ENCODE data around the gene NDUFA13.
A peak's percentile ranks its signal among the peaks of the same experiment; 100 is the strongest.

The NDUFA13 gene

DNA sequence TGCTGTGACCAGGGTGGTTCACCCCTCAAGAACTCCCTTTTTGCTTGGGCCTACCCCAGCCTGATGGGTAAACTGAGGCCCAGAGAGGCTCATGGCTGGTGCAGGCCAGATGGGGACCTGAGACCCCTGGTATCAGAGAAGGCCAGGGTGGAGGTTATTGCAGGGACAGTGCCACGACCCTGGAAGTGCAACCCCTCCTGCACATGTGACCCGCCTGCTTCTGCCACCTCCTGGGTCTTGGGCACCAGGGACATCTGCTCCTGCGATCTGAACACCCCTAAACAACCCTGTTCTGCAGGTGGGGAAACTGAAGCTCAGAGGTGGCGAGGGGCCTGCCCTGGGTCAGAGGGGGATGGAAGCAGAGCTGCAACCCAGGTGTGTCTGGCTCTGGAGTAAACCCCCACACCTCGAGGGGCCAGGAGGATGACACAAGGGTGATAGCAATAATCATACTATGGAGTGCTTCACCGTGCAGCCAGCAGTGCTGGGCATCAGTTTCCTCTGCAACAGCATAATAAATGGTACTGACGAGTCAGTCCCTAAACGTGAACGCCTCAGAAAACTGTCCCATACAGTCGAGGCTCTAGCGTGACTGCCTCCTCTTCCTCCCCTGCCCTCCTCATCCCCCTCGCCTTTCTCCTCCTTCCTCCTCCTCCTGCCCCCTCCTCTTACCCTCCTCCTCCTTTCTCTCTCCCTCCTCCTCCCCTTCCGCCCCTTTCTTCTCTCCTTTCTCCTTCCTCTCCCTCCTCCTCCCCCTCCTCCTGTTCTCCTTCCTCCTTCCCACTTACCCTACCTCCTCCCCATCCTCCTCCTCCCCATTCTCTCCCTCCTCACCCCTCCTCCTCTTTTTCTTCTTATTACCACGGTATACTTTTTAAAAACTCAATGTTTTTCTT, 17.0 kb downstream of the NDUFA13 start:
- no peak for DNase-seq (ENCODE audit: low read depth in 2 of 2)

DNA sequence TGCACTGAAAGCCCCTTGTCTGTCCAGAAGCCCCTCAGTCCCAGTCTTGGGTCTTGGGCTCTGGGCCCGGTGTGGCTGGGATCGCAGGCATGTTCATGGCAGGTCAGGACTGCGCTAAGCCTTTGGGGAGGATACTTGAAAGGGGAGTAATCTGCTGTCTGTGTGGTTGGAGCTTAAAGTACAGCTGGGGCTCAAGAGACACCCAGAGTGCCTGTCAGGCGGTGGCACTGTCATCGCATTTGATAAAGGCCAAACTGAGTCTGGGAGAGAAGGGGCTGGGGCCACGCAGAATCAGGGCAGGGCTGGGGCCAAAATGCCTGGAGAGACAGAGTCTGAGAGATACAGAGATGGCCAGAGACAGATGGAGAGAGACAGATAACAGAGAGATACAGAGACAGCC, 17.8 kb downstream of the NDUFA13 start:
- no peak for DNase-seq (ENCODE audit: low read depth in 2 of 2)

DNA sequence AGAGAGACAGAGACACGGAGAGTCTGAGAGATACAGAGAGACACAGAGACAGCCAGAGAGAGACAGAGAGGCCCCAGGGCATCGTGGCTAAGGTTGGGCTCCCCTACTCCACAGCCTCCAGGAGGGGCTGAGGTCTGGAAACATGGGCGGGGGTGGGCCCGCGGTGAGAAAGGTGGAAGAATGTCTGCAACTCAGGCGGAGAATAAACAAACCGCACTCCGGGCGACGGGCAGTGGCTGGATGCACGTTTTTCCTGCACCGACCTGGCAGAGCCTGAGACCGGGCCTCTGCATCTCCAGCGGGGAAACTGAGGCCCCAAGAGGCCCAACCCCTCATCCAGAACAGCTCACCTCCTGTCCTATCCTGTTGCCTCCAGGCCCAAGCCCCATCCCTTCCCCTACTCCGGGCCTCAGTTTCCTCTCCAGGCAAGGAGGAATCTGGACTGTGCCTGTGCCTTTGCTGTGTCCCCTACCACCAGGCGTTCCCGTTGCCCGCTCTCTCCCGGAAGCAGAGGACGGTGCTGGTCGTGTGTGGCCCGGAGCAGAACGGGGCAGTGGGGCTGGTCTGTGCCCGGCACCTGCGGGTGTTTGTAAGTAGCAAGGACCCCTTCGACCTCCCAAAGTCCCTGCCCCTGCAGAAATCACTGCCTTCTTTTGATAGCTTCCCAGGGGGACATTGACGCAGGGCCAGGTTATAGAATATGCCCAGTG, 18.7 kb downstream of the NDUFA13 start:
- no peak for DNase-seq (ENCODE audit: low read depth in 2 of 2)

- DNase-seq (ENCODE audit: low read depth in 2 of 2), result no peak
These were observed 19.5 kb downstream of the NDUFA13 start for GRCh38 chr19:19535311-19536191.

- DNase-seq (ENCODE audit: low read depth in 2 of 2), result no peak
These were observed 21.3 kb downstream of the NDUFA13 start for GRCh38 chr19:19537075-19538048.

DNA sequence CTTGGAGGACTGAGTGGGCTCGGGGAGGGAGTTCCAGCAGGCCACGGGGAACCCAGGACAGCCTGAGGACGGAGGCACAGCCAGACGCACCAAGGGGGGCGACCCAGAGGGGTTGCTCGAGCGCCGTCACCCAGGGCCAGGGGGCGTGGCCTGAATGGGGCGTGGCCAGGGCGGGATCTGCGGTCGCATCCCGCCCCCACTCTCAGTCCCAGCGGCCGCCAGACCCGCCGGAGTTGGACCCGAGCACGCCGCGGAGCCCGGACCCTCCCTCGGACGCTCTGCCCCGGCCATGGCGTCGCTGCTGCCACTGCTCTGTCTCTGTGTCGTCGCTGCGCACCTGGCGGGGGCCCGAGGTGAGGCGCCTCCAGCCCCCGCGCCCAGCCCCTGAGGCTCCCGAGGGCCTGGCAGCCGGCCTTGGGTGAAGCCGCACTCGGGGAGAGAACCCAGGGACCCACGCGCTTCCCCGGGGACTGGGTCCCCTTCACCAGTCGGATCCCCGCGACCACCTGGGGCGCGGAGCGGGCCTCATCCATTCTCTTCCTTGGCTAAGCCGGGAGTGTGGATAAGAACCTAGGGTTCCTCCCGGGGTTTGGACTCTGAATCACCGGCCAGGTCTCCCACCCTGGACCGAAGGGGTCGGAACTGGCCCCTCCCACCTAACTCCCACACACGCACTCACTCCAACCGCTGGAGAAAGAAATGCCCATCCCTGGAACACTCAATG, 22.2 kb downstream of the NDUFA13 start, which contains the start of gene CILP2:
TSS of gene CILP2 (plus strand) at position 205 of the 724 bp plus-strand sequence. CDS start at position 290, 85 bp downstream.
- peak in 1 of 2 donors; percentile 24 for DNase-seq (ENCODE audit: low read depth in 2 of 2)

GRCh38 chr19:19538785-19539166, 22.8 kb downstream of the NDUFA13 start:
- DNase-seq (ENCODE audit: low read depth in 2 of 2), result no peak

- no peak for DNase-seq (ENCODE audit: low read depth in 2 of 2)
These were observed 23.7 kb downstream of the NDUFA13 start for GRCh38 chr19:19539698-19540063.

DNA sequence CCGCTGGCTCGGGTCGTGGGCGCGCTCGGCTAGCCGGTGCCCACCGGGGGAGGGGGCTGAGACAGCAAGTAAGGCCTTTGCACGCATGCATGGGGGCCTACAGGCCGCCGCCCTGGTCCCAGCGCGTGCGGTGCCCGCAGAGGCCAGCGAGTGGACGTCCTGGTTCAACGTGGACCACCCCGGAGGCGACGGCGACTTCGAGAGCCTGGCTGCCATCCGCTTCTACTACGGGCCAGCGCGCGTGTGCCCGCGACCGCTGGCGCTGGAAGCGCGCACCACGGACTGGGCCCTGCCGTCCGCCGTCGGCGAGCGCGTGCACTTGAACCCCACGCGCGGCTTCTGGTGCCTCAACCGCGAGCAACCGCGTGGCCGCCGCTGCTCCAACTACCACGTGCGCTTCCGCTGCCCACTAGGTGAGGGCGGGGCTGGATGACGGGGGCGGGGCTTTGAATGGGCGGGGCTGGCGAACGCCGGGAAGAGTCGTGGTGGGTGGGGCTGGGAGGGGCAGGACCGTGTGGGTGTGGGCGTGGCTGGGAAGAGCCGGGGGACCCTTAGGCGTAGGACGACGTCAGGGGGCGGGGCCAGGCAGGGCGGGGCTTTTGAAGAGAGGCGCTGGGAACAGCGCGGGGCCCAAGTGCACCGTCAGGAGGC, 24.2 kb downstream of the NDUFA13 start:
- DNase-seq (ENCODE audit: low read depth in 2 of 2), result peak; percentile 67 to 83

DNA sequence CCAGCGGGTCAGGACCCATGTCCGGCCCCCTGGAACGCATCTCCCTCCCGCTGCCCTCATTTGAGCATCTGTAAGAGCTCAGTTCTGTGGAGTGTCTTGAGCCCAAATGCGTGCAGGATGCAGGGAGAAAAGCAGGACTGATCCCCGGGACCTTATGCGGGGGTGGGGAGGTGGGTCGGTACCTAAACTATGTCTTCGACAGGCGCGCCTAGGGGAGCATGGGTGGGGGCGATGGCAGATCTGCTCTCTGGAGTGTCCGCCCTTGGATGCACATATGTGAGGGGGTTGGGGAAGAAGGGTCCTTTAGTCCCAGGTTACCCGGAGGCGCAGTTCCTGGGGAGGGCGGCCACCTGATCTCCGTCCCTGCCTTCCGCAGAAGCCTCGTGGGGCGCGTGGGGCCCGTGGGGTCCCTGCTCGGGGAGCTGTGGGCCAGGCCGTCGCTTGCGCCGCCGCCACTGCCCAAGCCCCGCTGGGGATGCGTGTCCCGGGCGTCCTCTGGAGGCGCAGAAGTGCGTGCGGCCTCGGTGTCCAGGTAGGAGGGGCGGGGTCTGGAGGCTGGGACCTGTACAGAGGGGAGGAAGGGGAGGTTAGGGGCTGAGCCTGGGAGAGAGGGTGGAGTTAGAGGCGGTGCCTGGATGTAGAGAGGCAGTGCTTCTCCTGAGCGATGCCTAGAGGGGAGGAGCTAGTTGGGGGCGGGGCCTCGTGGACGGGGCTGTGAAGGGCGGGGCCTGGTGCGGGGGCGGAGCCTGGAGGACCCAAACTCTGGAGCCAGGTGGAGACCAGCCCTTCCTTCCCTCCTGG, 24.9 kb downstream of the NDUFA13 start:
- DNase-seq (ENCODE audit: low read depth in 2 of 2), result peak; percentile 66 to 83

DNA sequence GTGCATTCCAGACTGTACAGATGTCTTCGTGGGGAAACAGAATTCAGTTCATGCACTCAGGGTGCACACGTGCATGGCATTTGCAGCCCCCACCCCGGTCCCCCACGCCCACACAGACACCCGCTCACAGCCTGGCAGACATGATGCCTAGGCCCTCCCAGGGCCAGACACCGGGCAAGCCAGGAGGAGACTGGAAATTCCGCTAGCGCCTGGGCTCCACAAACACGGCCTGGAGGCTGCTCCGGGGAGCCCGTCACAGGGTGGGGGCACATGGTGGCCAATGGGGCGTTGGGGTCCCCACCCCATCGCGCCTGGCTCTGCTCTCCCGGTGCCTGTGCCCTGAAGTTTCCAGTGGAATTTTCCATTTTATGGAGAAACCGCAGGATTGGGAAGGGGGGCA, 25.6 kb downstream of the NDUFA13 start:
- DNase-seq (ENCODE audit: low read depth in 2 of 2), result no peak

DNA sequence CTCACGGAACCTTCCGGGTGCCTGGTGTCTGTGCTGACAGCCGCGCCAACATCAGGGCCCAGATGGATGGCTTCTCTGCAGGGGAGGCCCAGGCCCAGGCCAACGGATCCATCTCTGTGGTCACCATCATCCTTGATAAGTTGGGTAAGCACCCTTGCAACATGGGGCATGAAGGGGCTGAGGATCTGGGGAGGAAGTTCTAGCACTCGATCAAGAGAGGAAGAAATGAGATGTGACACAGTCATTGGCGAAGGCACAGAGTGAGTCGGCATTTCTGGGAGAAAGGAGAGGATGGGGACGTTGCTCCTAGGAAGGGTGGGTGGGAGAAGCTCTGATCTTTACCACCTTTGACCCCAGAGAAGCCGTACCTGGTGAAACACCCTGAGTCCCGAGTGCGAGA, 26.5 kb downstream of the NDUFA13 start:
- DNase-seq (ENCODE audit: low read depth in 2 of 2), result no peak

DNA sequence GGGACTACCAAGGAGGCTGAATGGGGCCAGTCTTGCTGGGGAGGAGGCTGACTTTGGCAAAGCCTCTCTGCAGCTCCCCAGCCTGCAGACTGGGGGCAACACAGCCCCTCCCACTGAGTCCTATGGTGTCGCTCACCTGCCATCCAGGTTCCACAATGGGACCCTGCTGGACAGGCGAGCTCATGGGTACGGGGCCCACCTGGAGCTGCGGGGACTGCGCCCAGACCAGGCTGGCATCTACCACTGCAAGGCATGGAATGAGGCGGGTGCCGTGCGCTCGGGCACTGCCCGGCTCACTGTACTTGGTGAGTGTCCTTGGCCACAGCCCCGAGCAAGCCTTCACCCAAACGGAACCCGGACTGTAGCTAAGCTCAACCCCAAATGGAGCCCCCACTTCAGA, 27.1 kb downstream of the NDUFA13 start:
- DNase-seq (ENCODE audit: low read depth in 2 of 2), result no peak

DNA sequence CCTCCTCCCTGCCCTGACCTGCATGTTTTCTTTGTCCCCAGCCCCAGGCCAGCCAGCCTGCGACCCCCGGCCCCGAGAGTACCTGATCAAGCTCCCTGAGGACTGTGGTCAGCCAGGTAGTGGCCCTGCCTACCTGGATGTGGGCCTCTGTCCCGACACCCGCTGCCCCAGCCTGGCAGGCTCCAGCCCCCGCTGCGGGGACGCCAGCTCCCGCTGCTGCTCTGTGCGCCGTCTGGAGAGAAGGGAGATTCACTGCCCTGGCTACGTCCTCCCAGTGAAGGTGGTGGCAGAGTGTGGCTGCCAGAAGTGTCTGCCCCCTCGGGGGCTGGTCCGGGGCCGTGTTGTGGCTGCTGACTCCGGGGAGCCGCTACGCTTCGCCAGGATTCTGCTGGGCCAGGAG, 27.6 kb downstream of the NDUFA13 start:
- DNase-seq (ENCODE audit: low read depth in 2 of 2), result no peak

DNA sequence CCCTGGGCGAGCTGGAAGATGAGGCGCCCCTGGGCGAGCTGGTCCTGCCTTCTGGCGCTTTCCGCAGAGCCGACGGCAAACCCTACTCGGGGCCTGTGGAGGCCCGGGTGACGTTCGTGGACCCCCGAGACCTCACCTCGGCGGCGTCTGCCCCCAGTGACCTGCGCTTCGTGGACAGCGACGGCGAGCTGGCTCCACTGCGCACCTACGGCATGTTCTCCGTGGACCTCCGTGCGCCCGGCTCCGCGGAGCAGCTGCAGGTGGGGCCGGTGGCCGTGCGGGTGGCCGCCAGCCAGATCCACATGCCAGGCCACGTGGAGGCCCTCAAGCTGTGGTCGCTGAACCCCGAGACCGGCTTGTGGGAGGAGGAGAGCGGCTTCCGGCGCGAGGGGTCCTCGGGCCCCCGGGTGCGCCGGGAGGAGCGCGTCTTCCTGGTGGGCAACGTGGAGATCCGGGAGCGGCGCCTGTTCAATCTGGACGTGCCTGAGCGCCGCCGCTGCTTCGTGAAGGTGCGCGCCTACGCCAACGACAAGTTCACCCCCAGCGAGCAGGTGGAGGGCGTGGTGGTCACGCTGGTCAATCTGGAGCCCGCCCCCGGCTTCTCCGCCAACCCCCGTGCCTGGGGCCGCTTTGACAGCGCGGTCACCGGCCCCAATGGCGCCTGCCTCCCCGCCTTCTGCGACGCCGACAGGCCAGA, 28.4 kb downstream of the NDUFA13 start:
- no peak for DNase-seq (ENCODE audit: low read depth in 2 of 2)

DNA sequence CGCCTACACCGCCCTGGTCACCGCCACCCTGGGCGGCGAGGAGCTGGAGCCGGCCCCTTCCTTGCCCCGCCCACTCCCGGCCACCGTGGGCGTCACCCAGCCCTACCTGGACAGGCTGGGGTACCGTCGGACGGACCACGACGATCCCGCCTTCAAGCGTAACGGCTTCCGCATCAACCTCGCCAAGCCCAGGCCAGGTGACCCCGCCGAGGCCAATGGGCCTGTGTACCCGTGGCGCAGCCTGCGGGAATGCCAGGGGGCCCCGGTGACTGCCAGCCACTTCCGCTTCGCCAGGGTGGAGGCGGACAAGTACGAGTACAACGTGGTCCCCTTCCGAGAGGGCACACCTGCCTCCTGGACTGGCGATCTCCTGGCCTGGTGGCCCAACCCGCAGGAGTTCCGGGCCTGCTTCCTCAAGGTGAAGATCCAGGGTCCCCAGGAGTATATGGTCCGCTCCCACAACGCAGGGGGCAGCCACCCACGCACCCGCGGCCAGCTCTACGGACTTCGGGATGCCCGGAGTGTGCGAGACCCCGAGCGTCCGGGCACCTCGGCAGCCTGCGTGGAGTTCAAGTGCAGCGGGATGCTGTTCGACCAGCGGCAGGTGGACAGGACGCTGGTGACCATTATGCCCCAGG, 29.0 kb downstream of the NDUFA13 start:
- DNase-seq (ENCODE audit: low read depth in 2 of 2), result no peak

GRCh38 chr19:19545707-19546106, 29.7 kb downstream of the NDUFA13 start:
- no peak for DNase-seq (ENCODE audit: low read depth in 2 of 2)

- DNase-seq (ENCODE audit: low read depth in 2 of 2), result no peak
These were observed 30.7 kb downstream of the NDUFA13 start for GRCh38 chr19:19546751-19547162.

Measured in stimulated activated CD8-positive, alpha-beta memory T cell treated with anti-CD3 and anti-CD28 coated beads, Interleukin-2, amount 100 ng/mL, for 48 hours (primary cell).